CD4-positive, alpha-beta T cell treated with Interleukin-15 for 1 hour (primary cell): ENCODE measurements around the gene ZNF787.

Source experiments
- DNase-seq: peaks from one replicate; pipeline ENCODE4 v3.0.0-alpha.2; 2020

The ZNF787 gene

DNA sequence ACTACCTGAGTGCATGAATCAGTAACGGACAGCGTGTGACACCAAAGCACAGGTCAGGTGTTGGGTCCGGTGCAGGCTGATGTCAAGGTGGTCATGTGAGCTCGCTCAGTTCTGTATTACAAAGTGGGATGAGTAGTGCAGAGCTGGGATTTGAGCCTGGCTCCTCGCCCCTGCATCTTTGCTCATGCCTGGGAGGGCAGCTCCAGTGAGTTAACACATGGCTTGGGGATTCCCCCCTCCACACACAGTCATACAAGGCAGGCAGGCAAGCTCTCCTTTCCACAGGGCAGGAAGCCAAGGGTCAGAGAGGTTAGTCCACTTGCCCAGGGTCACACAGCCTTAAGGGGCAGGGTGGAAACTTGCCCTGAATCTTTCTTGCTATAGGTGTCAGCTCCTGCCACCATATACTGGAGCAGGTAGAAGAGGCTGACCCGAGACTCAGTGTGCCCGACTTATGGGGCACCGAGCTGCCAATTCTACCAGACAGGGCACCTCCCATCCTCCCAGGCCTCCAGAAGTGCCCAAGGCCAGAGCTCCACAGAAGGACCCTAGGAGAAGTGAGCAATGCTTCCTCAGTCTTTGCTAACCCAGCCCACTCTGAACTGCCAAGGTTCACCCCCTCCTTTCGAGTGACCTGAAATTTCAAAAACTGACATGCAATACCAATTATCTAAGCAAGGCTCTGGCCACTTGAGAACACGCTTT, 35.4 kb downstream of the ZNF787 start:
- no peak for DNase-seq

DNA sequence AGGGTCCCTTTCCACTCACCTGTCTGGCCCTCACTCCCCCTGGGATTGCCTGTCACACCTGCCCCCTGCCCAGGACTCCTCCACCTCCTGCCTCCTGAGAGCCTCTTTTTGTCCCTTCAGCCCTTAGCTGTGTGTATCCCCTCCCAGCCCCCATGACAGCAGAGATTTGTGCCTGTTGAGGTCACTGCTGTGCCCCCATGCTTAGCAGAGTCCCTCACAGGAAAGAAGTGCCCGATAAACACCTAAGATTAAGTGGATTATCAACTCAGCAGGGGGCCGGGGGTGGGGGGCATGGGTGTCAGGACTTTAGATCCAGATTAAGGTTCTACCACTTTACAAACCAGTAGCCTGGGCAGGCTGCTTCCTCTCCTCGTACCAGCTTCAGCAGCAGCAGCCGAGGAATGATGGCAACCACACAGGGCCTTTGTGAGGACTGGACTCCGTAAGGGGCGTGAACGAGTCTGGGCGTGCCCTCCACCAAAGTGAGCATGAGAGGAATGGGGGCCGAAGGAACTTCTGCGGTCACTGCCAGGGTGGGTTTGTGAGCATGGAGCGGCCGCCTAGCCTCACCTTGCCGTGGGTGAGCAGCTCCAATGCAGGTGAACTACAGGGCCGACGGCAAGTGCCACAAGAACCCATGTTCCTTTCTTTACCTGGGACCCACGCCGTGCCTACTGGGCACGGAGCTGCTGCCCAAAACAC, 36.1 kb downstream of the ZNF787 start:
- DNase-seq, result no peak

DNA sequence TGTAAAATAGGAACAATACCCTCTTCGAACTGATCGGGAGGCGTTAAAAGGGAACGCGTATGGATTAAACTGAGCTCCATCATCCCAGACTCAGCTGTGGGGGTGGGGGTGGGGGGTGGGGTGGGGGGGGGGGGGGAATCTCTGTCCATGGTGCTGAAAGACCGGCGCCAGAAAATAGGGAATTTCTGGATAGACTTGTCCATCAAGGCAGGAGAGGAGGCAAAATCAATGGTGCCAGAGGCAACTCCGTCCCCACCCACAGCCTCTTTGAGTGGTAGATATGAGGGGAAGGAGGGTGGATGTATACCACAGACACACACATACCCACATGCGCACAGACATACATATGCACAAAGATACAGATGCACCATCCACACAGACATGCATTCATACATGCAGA, 37.4 kb downstream of the ZNF787 start:
- DNase-seq, result no peak

DNA sequence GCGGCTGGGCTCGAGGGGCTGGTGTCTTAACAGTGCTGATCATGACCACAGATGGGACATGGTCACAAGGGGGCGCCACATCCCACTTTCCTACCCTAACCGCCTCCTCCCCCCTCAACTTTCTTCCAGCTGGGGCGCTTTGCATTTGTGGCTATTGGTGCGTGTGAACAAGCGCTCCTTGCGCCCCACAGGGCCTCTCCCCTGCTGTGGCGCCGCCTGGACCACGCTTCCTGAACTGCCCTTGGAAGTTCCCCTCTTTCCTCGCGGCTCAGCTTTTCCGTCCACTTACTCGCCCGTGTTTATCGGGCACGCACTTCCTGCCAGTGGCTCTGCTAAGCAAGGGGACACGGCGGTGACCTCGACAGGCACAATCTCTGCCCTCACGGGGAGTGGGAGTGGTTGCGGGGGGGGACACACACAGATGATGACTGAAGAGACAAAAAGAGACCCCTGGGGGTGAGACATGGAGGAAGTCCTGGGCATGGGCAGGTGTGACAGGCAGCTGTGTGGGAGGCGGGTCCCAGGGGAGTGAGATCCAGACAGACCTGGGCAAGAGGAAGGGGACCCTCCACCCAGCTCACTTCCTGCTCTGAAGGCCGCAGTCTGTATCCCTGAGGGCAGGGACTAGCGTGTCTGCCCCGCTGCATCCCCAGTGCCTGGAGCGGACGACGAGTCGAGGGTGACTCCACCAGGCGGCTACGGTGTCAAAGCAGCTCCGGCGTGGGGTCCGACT, 40.3 kb downstream of the ZNF787 start:
- DNase-seq, result peak; percentile 70

DNA sequence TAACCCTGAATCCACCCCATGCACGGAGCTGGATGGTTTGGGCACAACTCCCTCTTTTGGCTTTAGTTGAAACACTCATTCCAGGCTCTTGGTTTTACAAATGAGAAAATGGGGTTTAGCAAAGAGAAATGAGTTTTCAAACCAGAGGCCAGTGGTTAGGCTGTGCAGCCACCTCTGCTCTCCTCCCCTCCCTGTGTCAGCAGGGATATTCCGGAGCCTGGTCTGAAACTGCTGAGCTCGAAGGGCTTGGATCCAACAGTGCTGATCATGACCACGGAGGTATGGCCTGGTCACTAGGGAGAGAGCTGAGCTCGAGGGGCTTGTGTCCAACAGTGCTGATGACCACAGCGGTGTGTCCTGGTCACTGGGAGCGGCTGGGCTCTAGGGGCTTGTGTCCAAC, 41.5 kb downstream of the ZNF787 start:
- DNase-seq, result no peak

DNA sequence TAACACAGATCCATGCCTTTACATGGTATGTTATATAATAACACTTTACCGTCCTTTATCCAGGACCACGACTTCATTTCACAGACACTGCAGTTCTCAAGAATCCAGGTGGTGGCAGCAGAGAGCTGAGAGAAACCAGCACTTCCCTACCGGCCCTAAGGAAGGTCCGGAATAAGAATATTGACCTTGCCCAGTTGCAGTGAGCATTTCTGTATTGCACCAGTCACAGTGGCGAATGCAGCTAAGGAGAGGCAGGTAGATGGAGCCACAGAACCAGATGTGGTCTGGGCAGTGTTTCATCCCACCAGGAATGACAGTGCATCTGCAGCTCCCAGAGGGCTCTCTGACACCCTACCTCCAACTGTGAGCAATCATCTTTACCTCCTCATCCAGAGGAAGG, 44.6 kb downstream of the ZNF787 start:
- DNase-seq, result no peak

DNA sequence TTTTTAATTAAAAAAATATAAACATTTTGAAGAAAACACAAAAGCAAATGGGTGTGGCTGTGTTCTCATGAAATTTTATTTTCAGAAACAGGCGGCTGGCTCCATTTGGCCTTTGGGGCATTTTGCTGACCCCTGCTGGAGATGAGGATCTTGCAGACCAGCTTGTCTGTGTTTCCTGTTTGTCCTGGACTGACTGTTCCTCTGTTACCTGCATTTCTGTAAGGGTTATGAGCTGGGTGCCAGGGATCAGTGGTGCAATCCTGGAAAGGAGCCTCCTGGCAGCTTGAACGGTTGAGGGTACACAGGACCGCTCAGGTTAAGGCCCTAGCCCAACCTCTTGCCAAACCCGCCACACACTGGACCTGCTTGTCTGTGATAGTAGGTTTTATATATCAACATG, 49.9 kb downstream of the ZNF787 start:
- no peak for DNase-seq

DNA sequence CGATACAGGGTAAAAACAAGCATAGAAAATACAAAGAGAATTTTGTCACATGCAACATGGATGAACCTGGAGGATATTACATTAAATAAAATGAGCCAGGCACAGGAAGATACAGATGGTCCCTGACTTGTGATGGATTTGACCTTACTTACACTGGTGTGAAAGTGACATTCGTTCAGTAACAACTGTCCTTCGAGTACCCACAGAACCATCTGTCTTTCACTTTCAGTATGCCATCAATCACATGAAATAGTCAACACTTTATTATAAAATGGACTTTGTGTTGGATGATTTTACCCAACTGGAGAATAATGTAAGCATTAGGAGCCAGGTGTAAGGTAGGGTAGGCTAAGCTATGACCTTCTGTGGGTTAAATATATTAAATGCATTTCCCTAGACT, 51.5 kb downstream of the ZNF787 start:
- DNase-seq, result no peak

DNA sequence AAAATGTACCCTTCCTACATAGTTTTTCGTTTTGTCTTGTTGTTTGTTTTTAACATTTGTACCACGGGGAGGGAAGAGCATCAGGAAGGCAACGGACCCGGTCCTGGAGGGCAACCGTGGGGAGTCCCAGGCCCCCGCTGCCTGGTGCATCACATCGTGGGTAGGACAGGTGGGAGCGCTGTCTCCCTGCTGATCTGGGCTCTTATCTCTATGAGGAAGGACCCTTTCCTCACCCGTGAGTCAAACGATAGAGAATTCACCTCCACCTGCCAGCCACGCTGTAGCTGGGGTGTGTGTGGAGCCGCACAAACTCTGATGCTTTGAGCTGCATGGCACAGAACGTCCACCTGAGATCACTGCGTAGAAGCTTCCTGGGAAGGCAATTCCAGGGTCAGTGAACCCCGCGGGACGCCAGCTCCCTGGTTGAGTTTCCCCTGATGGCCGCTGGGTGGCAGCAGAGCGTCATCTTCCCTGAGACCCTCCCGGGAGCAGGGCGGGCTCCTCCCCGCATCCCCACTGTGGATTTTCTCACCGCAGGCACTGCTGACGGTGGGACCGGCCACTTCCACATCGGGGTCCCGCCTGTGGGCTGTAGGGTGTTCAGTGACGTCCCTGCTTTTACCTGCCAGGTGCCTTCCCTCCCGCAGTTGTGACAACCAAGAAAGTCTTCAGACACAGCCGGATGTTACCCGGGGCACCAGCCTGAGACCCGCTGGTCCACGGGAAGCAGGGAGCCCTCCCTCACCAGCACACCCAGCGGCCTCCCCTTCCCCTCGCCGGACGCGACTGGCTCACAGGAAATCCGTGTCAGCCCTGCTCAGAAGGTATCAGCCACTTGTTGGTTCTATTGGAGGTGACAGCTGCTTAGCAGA, 54.7 kb downstream of the ZNF787 start:
- peak; percentile 40 for DNase-seq

DNA sequence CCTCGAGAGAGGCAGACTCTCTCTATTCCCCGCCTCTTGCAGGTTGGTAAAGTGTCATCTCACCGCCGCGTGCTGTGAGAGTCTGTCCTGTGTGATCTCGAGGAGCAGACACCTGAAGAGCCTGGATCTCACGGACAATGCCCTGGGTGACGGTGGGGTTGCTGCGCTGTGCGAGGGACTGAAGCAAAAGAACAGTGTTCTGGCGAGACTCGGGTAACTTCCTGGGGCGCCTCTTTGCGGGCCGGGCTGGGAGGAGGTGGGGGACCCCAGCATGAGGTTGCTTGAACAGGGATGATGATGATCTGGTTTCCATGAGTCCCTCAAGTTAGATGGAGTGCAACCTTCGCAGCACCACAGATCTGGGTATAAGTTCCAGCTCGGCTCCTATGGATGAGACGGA, 67.5 kb downstream of the ZNF787 start:
- DNase-seq, result no peak
